Keratinocyte (primary cell): ENCODE results near the gene SMARCA2.

Experiments used
- EZH2 ChIP-seq: IDR thresholded peaks from one replicate; pipeline ENCODE4 v1.6.1; 2012; ENCODE audit warnings: inconsistent platforms, mild to moderate bottlenecking, low read length, moderate library complexity
- TF ChIP-seq, protein P1 (sequence below), 3 experiments: IDR thresholded peaks in 1 of 3; conservative IDR thresholded peaks in 1 of 3; optimal IDR thresholded peaks in 1 of 3; 2 replicates in 2 of 3; 3 replicates in 1 of 3; pipeline versions ENCODE3 to v1.5.1; 2011; ENCODE audit warnings: low read length in 3 of 3, mild to moderate bottlenecking in 3 of 3, moderate library complexity in 2 of 3, control low read depth in 1 of 3, inconsistent platforms in 1 of 3; ENCODE audit not compliant: insufficient read depth in 2 of 3; ENCODE audit errors: extremely low read depth in 1 of 3

DNA sequence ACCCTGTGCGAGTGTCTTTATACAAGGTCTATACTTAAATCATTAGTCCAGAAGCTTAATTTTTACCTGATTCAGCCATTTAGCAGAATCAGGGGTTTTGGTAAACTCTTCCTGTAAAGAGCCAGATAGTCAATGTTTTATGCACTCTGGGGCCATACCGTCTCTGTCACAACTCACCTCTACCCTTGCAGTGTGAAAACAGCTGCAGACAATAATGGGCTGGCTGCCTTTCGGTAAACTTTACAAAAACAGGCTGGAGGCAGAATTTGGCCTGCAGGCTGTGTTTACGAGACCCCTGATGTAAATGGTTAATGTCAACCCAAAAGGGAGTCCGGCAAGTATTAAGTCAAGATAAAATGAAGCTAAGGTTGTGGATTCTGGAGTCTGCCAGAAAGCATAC is 32.8 kb downstream of the SMARCA2 start:
- TF ChIP-seq, protein P1, sequence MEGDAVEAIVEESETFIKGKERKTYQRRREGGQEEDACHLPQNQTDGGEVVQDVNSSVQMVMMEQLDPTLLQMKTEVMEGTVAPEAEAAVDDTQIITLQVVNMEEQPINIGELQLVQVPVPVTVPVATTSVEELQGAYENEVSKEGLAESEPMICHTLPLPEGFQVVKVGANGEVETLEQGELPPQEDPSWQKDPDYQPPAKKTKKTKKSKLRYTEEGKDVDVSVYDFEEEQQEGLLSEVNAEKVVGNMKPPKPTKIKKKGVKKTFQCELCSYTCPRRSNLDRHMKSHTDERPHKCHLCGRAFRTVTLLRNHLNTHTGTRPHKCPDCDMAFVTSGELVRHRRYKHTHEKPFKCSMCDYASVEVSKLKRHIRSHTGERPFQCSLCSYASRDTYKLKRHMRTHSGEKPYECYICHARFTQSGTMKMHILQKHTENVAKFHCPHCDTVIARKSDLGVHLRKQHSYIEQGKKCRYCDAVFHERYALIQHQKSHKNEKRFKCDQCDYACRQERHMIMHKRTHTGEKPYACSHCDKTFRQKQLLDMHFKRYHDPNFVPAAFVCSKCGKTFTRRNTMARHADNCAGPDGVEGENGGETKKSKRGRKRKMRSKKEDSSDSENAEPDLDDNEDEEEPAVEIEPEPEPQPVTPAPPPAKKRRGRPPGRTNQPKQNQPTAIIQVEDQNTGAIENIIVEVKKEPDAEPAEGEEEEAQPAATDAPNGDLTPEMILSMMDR (optimal IDR thresholded peaks at IDR 0.05 in 1 of 3, IDR thresholded peaks at IDR 0.05 in 1 of 3, conservative IDR thresholded peaks at IDR 0.05 in 1 of 3; ENCODE audit: extremely low read depth in 1 of 3, insufficient read depth in 2 of 3, low read length in 3 of 3) = no peak
- TF ChIP-seq EZH2 = no peak
